CD14-positive monocyte (primary cell): ENCODE measurements around the gene GPC6. TPM values are rescaled to one million over a fixed set of nuclear protein-coding genes. Genes with fewer than 3 reads are reported as not detected.

ENCODE experiments used
- DNase-seq, 3 donors: peaks; one replicate each; pipeline ENCODE4 v3.0.0-alpha.2; 2011 to 2022
- H2AFZ ChIP-seq: 2 replicates; pipeline ENCODE4 v1.6.0; 2012; ENCODE audit warnings: mild to moderate bottlenecking, low read depth, low read length, inconsistent platforms; ENCODE audit not compliant: insufficient read depth, poor library complexity, severe bottlenecking
- H3K27ac ChIP-seq, 2 donors: 1 replicate in 1 of 2; 2 replicates in 1 of 2; pipeline ENCODE4 v1.5.1; 2012 to 2013; ENCODE audit warnings: low read length in 2 of 2, control low read depth in 1 of 2, inconsistent platforms in 1 of 2, low read depth in 1 of 2, mild to moderate bottlenecking in 1 of 2
- H3K27me3 ChIP-seq, 2 donors: one replicate each; pipeline versions ENCODE4 v1.6.0 to v1.6.1; 2011 to 2013; ENCODE audit warnings: low read length in 2 of 2; ENCODE audit not compliant: control insufficient read depth in 2 of 2, insufficient read depth in 2 of 2
- H3K36me3 ChIP-seq, 2 donors: replicated peaks in 1 of 2; 1 replicate in 1 of 2; 2 replicates in 1 of 2; pipeline versions ENCODE4 v1.5.1 to v1.6.1; 2012 to 2013; ENCODE audit warnings: low read length in 2 of 2, control low read depth in 1 of 2, inconsistent platforms in 1 of 2, mild to moderate bottlenecking in 1 of 2; ENCODE audit not compliant: insufficient read depth in 2 of 2, control insufficient read depth in 1 of 2
- H3K4me1 ChIP-seq, 2 donors: 1 replicate in 1 of 2; 2 replicates in 1 of 2; pipeline versions ENCODE4 v1.5.1 to v1.6.1; 2012 to 2013; ENCODE audit warnings: low read length in 2 of 2, control low read depth in 1 of 2, inconsistent platforms in 1 of 2, mild to moderate bottlenecking in 1 of 2, moderate library complexity in 1 of 2; ENCODE audit not compliant: insufficient read depth in 2 of 2, control insufficient read depth in 1 of 2
- H3K4me2 ChIP-seq: replicated peaks from 2 replicates; pipeline ENCODE3; 2012; ENCODE audit warnings: low read length, moderate library complexity, mild to moderate bottlenecking; ENCODE audit not compliant: poor library complexity, severe bottlenecking; ENCODE audit errors: extremely low read depth
- H3K4me3 ChIP-seq, 3 experiments: fragments of 200-600 bp in 1 of 3; sonication (generic) in 1 of 3; replicated peaks in 1 of 3; 1 replicate in 2 of 3; 2 replicates in 1 of 3; pipeline ENCODE4 v1.5.1; 2011 to 2013; ENCODE audit warnings: low read length in 3 of 3, mild to moderate bottlenecking in 3 of 3, control low read depth in 2 of 3, low read depth in 2 of 3, inconsistent platforms in 1 of 3, moderate library complexity in 1 of 3
- H3K79me2 ChIP-seq: 2 replicates; pipeline ENCODE4 v1.6.0; 2012; ENCODE audit warnings: mild to moderate bottlenecking, control low read depth, inconsistent platforms, low read length, moderate library complexity; ENCODE audit not compliant: insufficient read depth
- H3K9ac ChIP-seq: 2 replicates; pipeline ENCODE4 v1.6.0; 2017; ENCODE audit warnings: low read length, mild to moderate bottlenecking; ENCODE audit not compliant: insufficient read depth, poor library complexity, severe bottlenecking
- H3K9me3 ChIP-seq, 2 donors: replicated peaks in 1 of 2; 1 replicate in 1 of 2; 2 replicates in 1 of 2; pipeline versions ENCODE4 v1.5.1 to v1.6.1; 2012 to 2013; ENCODE audit warnings: low read length in 2 of 2, control low read depth in 1 of 2; ENCODE audit not compliant: control insufficient read depth in 1 of 2, insufficient read depth in 1 of 2
- H4K20me1 ChIP-seq: 2 replicates; pipeline ENCODE4 v1.6.0; 2012; ENCODE audit warnings: mild to moderate bottlenecking, low read length, control low read depth, moderate library complexity; ENCODE audit not compliant: insufficient read depth
- H3K27ac Mint-ChIP-seq, 7 donors: one replicate each; pipeline ENCODE4 v1.8.0; 2020; ENCODE audit warnings: mild to moderate bottlenecking in 7 of 7, mixed read lengths in 7 of 7, moderate library complexity in 6 of 7, inconsistent platforms in 2 of 7
- H3K27me3 Mint-ChIP-seq, 3 donors: one replicate each; pipeline ENCODE4 v1.8.0; 2021 to 2022; ENCODE audit warnings: low read depth in 3 of 3, mild to moderate bottlenecking in 3 of 3, mixed read lengths in 3 of 3, moderate library complexity in 3 of 3, inconsistent platforms in 1 of 3
- H3K36me3 Mint-ChIP-seq, 2 donors: one replicate each; pipeline ENCODE4 v1.8.0; 2020; ENCODE audit warnings: mixed read lengths in 2 of 2, inconsistent platforms in 1 of 2, mild to moderate bottlenecking in 1 of 2
- H3K4me1 Mint-ChIP-seq: one replicate; pipeline ENCODE4 v1.8.0; 2020; ENCODE audit warnings: mild to moderate bottlenecking, mixed read lengths
- H3K4me3 Mint-ChIP-seq, 2 donors: one replicate each; pipeline ENCODE4 v1.8.0; 2020; ENCODE audit warnings: mild to moderate bottlenecking in 2 of 2, mixed read lengths in 2 of 2, moderate library complexity in 1 of 2
- H3K9me3 Mint-ChIP-seq, 7 donors: one replicate each; pipeline ENCODE4 v1.8.0; 2020 to 2022; ENCODE audit warnings: mixed read lengths in 7 of 7, mild to moderate bottlenecking in 6 of 7, moderate library complexity in 6 of 7, inconsistent platforms in 2 of 7
- CTCF ChIP-seq: fragments of 200-600 bp; IDR thresholded peaks from one replicate; pipeline ENCODE4 v1.8.0; 2022; ENCODE audit warnings: antibody characterized with exemption, mild to moderate bottlenecking
- WGBS: methylation state at CpG from one replicate; pipeline ENCODE4 v1.1.5; 2013; ENCODE audit warnings: missing lambda C conversion rate; ENCODE audit not compliant: insufficient coverage; 5-methylcytosine and 5-hydroxymethylcytosine counted together
- intact Hi-C, 2 donors: fragments of 100-400 bp; cut with micrococcal nuclease; formaldehyde crosslinking; loops; one replicate each; pipeline versions ENCODE4 v1.15.0 to v1.15.1; 2023
- polyA plus RNA-seq, 3 donors: library from polyadenylated mRNA; depleted of rRNA in 1 of 3; unstranded in 2 of 3; stranded (reverse) in 1 of 3; fragments of 300-500 nt in 2 of 3; fragments of >200 nt in 1 of 3; fragmentation: Illumina TruSeq in 2 of 3; gene quantifications; 1 replicate in 2 of 3; 2 replicates in 1 of 3; pipeline ENCODE4 v1.2.3, GENCODE V29; 2012 to 2021

GPC6 gene
- polyA plus RNA-seq, 3 donors: not detected

- H3K4me2 ChIP-seq: no peak overlapping the region
- no peak overlapping the region for H3K9ac ChIP-seq
- H3K27me3 ChIP-seq: no peaks in the 10 kb centered on the region
- intact Hi-C loops: no loop called here
- no peak for DNase-seq
- H2AFZ ChIP-seq: no peak overlapping the region
- no CpG with 5 or more reads among the region's 3 CpGs for WGBS
- H3K4me1 Mint-ChIP-seq: no peaks in the 10 kb centered on the region
- H3K27ac Mint-ChIP-seq: no peak overlapping the region
- H3K27ac ChIP-seq: no peak overlapping the region
- no peak overlapping the region for H3K4me3 ChIP-seq
- no peaks in the 10 kb centered on the region for H3K4me1 ChIP-seq
- H4K20me1 ChIP-seq: no peaks in the 10 kb centered on the region
- peaks cover 0 to 5% (median 2%) of the 10 kb centered on the region in 7 donors for H3K9me3 Mint-ChIP-seq
- no peak overlapping the region for H3K4me3 Mint-ChIP-seq
- no peaks in the 10 kb centered on the region for H3K36me3 ChIP-seq
- no peak for TF ChIP-seq CTCF
- H3K9me3 ChIP-seq: no peaks in the 10 kb centered on the region
- no peaks in the 10 kb centered on the region for H3K36me3 Mint-ChIP-seq
- H3K27me3 Mint-ChIP-seq: no peaks in the 10 kb centered on the region
- H3K79me2 ChIP-seq: no peaks in the 10 kb centered on the region
Observed at GRCh38 chr13:93811738-93812112, 585.1 kb downstream of the GPC6 start.

- no CpG with 5 or more reads among the region's 3 CpGs for WGBS
- intact Hi-C loops: no loop called here
Observed at GRCh38 chr13:93814658-93815057, 588.1 kb downstream of the GPC6 start.

More at GRCh38 chr13:93814658-93815057, 588.1 kb downstream of the GPC6 start:
- Histone ChIP-seq H3K27ac (no peak overlapping the region), H3K79me2 (no peaks in the 10 kb centered on the region), H4K20me1 (no peaks in the 10 kb centered on the region), H3K4me3 (no peak overlapping the region), H3K36me3 (no peaks in the 10 kb centered on the region), H3K9ac (no peak overlapping the region), H3K4me2 (no peak overlapping the region), H3K4me1 (no peaks in the 10 kb centered on the region), H2AFZ (no peak overlapping the region), H3K27me3 (no peaks in the 10 kb centered on the region), H3K9me3 (no peaks in the 10 kb centered on the region)
- no peak for TF ChIP-seq CTCF
- Mint-ChIP-seq H3K4me1 (no peaks in the 10 kb centered on the region), H3K27ac (no peak overlapping the region), H3K36me3 (no peaks in the 10 kb centered on the region), H3K9me3 (peaks cover 0 to 5% (median 2%) of the 10 kb centered on the region in 7 donors), H3K27me3 (no peaks in the 10 kb centered on the region), H3K4me3 (no peak overlapping the region)
- no peak for DNase-seq
